VCaP (cell line): Measurements from ENCODE around the gene DAGLB.
"Not testable (repeated sequence)": the region's sequence is repeated elsewhere in the genome, so short reads cannot be mapped to it uniquely, and the experiment has no call there.

ENCODE experiments used
- H3K27ac ChIP-seq: fragments of 450-650 bp; 2 replicates; pipeline ENCODE4 v1.5.1; 2017
- CTCF ChIP-seq: fragments of 450-650 bp; conservative IDR thresholded peaks from 2 replicates; pipeline ENCODE4 v1.5.1; 2017; ENCODE audit warnings: mild to moderate bottlenecking, moderate library complexity

Gene DAGLB

GRCh38 chr7:6402041-6402440, 45.7 kb downstream of the DAGLB start:
- no peak overlapping the region for H3K27ac ChIP-seq
- TF ChIP-seq CTCF: no peak

DNA sequence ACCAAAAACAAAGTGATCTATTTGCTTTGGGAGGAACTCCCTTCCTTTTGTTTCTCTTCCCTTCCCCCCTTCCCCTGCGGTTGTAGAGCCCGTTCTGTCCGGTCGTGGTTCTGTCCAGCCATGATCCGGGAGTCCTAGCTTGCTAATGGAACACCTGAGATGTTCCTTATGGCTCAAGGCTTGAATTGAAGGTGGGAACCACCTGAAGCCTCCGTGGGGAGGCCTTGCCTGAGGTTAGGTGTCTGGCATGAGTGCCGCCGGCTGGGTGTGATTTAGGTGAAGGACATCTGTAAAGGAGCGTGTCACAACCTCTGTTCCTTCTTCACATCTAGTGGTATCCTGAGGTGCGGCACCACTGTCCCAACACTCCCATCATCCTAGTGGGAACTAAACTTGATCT, 46.2 kb downstream of the DAGLB start:
- H3K27ac ChIP-seq: no peak overlapping the region
- no peak for TF ChIP-seq CTCF

GRCh38 chr7:6400243-6401105, 47.3 kb downstream of the DAGLB start:
- not testable (repeated sequence) for H3K27ac ChIP-seq

- TF ChIP-seq CTCF: no peak
- no peak overlapping the region for H3K27ac ChIP-seq
Measured at GRCh38 chr7:6399351-6399750, 48.4 kb downstream of the DAGLB start.

- H3K27ac ChIP-seq: no peak overlapping the region
- TF ChIP-seq CTCF: no peak
Measured at GRCh38 chr7:6398943-6399342, 48.8 kb downstream of the DAGLB start.

DNA sequence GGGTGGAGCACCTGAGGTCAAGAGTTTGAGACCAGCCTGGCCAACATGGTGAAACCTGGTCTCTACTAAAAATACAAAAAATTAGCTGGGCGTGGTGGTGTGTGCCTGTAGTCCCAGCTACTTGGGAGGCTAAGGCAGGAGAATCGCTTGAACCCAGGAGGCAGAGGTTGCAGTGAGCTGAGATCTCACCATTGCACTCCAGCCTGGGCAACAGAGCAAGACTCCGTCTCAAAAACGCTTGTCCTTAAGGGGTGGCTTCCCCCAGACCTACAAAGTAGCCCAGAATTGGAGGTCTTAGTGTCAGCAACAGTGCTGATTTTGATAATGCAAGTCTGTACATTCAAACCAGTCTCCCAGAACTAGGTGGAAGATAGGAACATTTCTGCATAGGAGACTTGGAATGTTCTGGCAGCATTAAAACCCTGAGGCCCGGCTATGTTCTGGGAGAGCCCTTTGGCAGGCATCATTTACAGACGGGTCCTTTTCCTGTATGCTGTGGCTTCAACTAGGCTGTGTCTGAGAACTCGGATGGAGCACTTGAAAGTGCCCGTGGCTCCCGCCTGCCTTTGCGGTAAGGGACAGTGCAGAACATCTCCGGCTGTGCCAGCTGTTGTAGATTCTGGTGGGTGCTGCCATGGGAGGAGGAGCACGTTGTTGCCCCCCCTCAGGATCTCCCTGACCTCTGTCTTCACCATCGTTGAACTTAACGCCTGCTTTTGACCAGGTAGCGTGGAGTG, 49.8 kb downstream of the DAGLB start:
- H3K27ac ChIP-seq: not testable (repeated sequence)

DNA sequence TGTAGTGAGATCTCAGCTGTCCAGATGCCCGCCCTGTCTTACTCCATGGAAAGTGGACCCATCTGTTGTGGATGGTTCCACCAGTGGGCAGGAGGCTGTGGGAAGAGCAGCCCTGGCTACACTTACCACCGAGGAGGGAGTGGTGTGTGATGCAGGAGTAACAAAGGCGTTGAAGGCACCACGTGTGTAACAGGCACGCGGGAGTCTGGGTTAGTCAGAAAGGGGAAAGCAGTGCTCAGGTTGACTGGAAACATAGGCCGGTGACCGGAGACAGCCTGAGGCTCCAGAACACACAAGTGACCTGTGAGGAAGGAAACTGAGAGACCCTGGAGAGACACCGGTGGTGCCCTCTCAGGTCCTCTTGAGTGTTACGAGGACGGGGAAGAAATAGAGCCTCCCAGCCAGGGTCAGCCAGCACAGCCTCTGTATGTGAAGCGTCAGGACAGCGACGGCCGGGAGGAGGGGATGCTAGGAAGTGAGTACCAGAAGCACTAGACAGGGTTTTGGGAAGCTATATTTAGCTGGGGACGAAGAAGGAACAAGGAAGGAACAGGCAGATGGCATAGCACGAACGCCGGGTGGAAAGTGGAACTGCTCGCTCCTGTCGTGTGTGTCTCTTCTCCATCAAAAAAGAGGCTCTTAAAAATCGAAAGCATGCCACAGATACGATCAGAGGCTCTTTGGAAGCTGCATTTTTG, 51.7 kb downstream of the DAGLB start:
- no peak overlapping the region for H3K27ac ChIP-seq

More for the DNA sequence above, 51.7 kb downstream of the DAGLB start:
- no peak for TF ChIP-seq CTCF
